H1 (cell line): ENCODE measurements around the gene NEURL1B. TPM values are rescaled to one million over a fixed set of nuclear protein-coding genes. Genes with fewer than 3 reads are reported as not detected.

ENCODE experiments used
- CTCF ChIA-PET: fragments of 300-600 bp; sonication (Branson Sonifier 250); formaldehyde crosslinking; loops from one replicate; lab custom pipeline; 2021; ENCODE audit not compliant: partially characterized antibody; lab: Charles Lee
- POLR2A ChIA-PET: fragments of 300-600 bp; sonication (Branson Sonifier 250); formaldehyde crosslinking; loops from one replicate; lab custom pipeline; 2021; ENCODE audit warnings: inconsistent platforms; ENCODE audit not compliant: partially characterized antibody; lab: Charles Lee
- DNase-seq, 2 experiments: peaks; one replicate each; pipeline versions ENCODE4 v3.0.0 to v3.0.0-alpha.2; 2010 to 2022; ENCODE audit warnings: low spot score in 2 of 2, low read depth in 1 of 2, mixed read lengths in 1 of 2
- FAIRE-seq: peaks from 2 replicates; lab custom pipeline; 2011; peaks lifted over from hg19 to GRCh38; lab: Jason Lieb, UNC
- H2AFZ ChIP-seq: 2 replicates; pipeline ENCODE4 v1.8.1; 2012; ENCODE audit warnings: low read length, inconsistent platforms
- H2AK5ac ChIP-seq: 2 replicates; pipeline ENCODE4 v1.6.1; 2013; ENCODE audit warnings: low read depth, low read length
- H2BK120ac ChIP-seq: replicated peaks from 2 replicates; pipeline ENCODE3; 2013; ENCODE audit warnings: low read depth, low read length, inconsistent platforms
- H2BK12ac ChIP-seq: 2 replicates; pipeline ENCODE4 v1.6.1; 2013; ENCODE audit warnings: low read depth, low read length
- H2BK15ac ChIP-seq: 2 replicates; pipeline ENCODE4 v1.6.1; 2013; ENCODE audit warnings: low read length
- H2BK20ac ChIP-seq: 2 replicates; pipeline ENCODE4 v1.6.1; 2013; ENCODE audit warnings: low read length
- H2BK5ac ChIP-seq: 2 replicates; pipeline ENCODE4 v1.6.1; 2013; ENCODE audit warnings: low read depth, low read length
- H3K14ac ChIP-seq: 2 replicates; pipeline ENCODE4 v1.6.1; 2013; ENCODE audit warnings: inconsistent platforms; ENCODE audit not compliant: insufficient read length
- H3K18ac ChIP-seq: 2 replicates; pipeline ENCODE4 v1.6.1; 2013; ENCODE audit warnings: low read length; ENCODE audit errors: extremely low read depth
- H3K23ac ChIP-seq: 2 replicates; pipeline ENCODE4 v1.6.1; 2013; ENCODE audit warnings: inconsistent platforms; ENCODE audit not compliant: insufficient read length
- H3K23me2 ChIP-seq: 2 replicates; pipeline ENCODE4 v1.6.1; 2013; ENCODE audit warnings: low read depth, low read length
- H3K27ac ChIP-seq: 2 replicates; pipeline ENCODE4 v1.6.1; 2011; ENCODE audit warnings: low read depth, low read length, inconsistent platforms
- H3K27me3 ChIP-seq, 4 experiments: replicated peaks in 1 of 4; 1 replicate in 1 of 4; 2 replicates in 3 of 4; pipeline versions ENCODE4 v1.6.1 to v1.8.1; 2011 to 2013; ENCODE audit warnings: low read length in 3 of 4, mild to moderate bottlenecking in 3 of 4, inconsistent platforms in 2 of 4, mixed read lengths in 2 of 4, moderate library complexity in 1 of 4; ENCODE audit not compliant: control insufficient read depth in 3 of 4, insufficient read depth in 3 of 4; ENCODE audit errors: extremely low read depth in 1 of 4
- H3K36me3 ChIP-seq, 4 experiments: 2 replicates each; pipeline versions ENCODE4 v1.6.1 to v1.8.1; 2011 to 2013; ENCODE audit warnings: mild to moderate bottlenecking in 4 of 4, low read length in 3 of 4, moderate library complexity in 2 of 4, control low read depth in 1 of 4, inconsistent platforms in 1 of 4; ENCODE audit not compliant: insufficient read depth in 4 of 4, control insufficient read depth in 2 of 4
- H3K4ac ChIP-seq: replicated peaks from 2 replicates; pipeline ENCODE3; 2013; ENCODE audit warnings: low read length, low read depth, mixed read lengths, inconsistent platforms; ENCODE audit not compliant: insufficient read length
- H3K4me1 ChIP-seq, 4 experiments: replicated peaks in 1 of 4; 1 replicate in 1 of 4; 2 replicates in 3 of 4; pipeline versions ENCODE4 v1.6.1 to v1.8.1; 2011 to 2013; ENCODE audit warnings: low read length in 3 of 4, inconsistent platforms in 2 of 4, mixed read lengths in 1 of 4; ENCODE audit not compliant: insufficient read depth in 4 of 4, control insufficient read depth in 3 of 4
- H3K4me2 ChIP-seq, 2 experiments: 2 replicates each; pipeline versions ENCODE4 v1.6.1 to v1.8.1; 2011 to 2013; ENCODE audit warnings: low read depth in 2 of 2, low read length in 2 of 2, control low read depth in 1 of 2, inconsistent platforms in 1 of 2, mild to moderate bottlenecking in 1 of 2; ENCODE audit not compliant: insufficient read depth in 1 of 2
- H3K4me3 ChIP-seq, 4 experiments: fragments of 200-600, 300-600 bp in 1 of 4; sonication (generic), shearing (Covaris generic), sonication (Bioruptor Twin) in 1 of 4; 2 replicates each; pipeline versions ENCODE4 v1.5.1 to v1.8.1; 2011 to 2016; ENCODE audit warnings: low read length in 4 of 4, low read depth in 3 of 4, control low read depth in 2 of 4, inconsistent platforms in 2 of 4, mild to moderate bottlenecking in 2 of 4, mixed read lengths in 1 of 4, moderate library complexity in 1 of 4; ENCODE audit not compliant: insufficient read depth in 2 of 4; ENCODE audit errors: extremely low read depth in 1 of 4
- H3K56ac ChIP-seq: replicated peaks from 2 replicates; pipeline ENCODE3; 2013; ENCODE audit warnings: low read depth, mild to moderate bottlenecking, mixed read lengths, low read length, inconsistent platforms; ENCODE audit not compliant: insufficient read length
- H3K79me1 ChIP-seq: 2 replicates; pipeline ENCODE4 v1.6.1; 2013; ENCODE audit warnings: low read depth, low read length, control low read depth
- H3K79me2 ChIP-seq, 2 experiments: 2 replicates each; pipeline versions ENCODE4 v1.6.1 to v1.8.1; 2012 to 2013; ENCODE audit warnings: low read length in 2 of 2, mild to moderate bottlenecking in 2 of 2, inconsistent platforms in 1 of 2; ENCODE audit not compliant: insufficient read depth in 2 of 2, control insufficient read depth in 1 of 2
- H3K9ac ChIP-seq, 4 experiments: replicated peaks in 1 of 4; 1 replicate in 1 of 4; 2 replicates in 3 of 4; pipeline versions ENCODE4 v1.6.1 to v1.8.1; 2011 to 2013; ENCODE audit warnings: low read depth in 3 of 4, low read length in 3 of 4, control low read depth in 2 of 4, mild to moderate bottlenecking in 2 of 4, moderate library complexity in 2 of 4, inconsistent platforms in 1 of 4; ENCODE audit errors: extremely low read depth in 1 of 4
- H3K9me3 ChIP-seq, 2 experiments: 2 replicates each; pipeline versions ENCODE4 v1.6.1 to v1.8.1; 2012 to 2013; ENCODE audit warnings: mild to moderate bottlenecking in 2 of 2, moderate library complexity in 2 of 2, control low read depth in 1 of 2, inconsistent platforms in 1 of 2, low read depth in 1 of 2, low read length in 1 of 2, mixed read lengths in 1 of 2; ENCODE audit not compliant: insufficient read depth in 2 of 2
- H4K20me1 ChIP-seq, 2 experiments: replicated peaks in 1 of 2; 2 replicates each; pipeline versions ENCODE3 to v1.8.1; 2011 to 2013; ENCODE audit warnings: inconsistent platforms in 2 of 2, low read length in 2 of 2, mild to moderate bottlenecking in 1 of 2; ENCODE audit not compliant: insufficient read depth in 2 of 2, control insufficient read depth in 1 of 2
- H4K5ac ChIP-seq: 2 replicates; pipeline ENCODE4 v1.6.1; 2013; ENCODE audit warnings: low read length, low read depth, mixed read lengths, inconsistent platforms; ENCODE audit not compliant: insufficient read length
- H4K8ac ChIP-seq: 2 replicates; pipeline ENCODE4 v1.8.0; 2013; ENCODE audit warnings: mild to moderate bottlenecking, moderate library complexity, low read length, inconsistent platforms; ENCODE audit not compliant: insufficient read depth; ENCODE audit errors: extremely low read depth
- H4K91ac ChIP-seq: replicated peaks from 2 replicates; pipeline ENCODE3; 2013; ENCODE audit warnings: low read length, mixed read lengths, inconsistent platforms; ENCODE audit not compliant: insufficient read length
- BRCA1 ChIP-seq: IDR thresholded peaks from 2 replicates; pipeline ENCODE4 v1.6.1; 2012; ENCODE audit warnings: low read depth, low read length, improper control_type of control experiment
- JUND ChIP-seq: IDR thresholded peaks from 2 replicates; pipeline ENCODE4 v1.6.1; 2011; ENCODE audit warnings: mild to moderate bottlenecking, improper control_type of control experiment, low read length
- MAFK ChIP-seq: IDR thresholded peaks from 2 replicates; pipeline ENCODE4 v1.6.1; 2012; ENCODE audit warnings: low read depth, mild to moderate bottlenecking, improper control_type of control experiment, low read length
- TCF12 ChIP-seq: IDR thresholded peaks from 2 replicates; pipeline ENCODE4 v1.6.1; 2011; ENCODE audit warnings: low read depth, mild to moderate bottlenecking, low read length
- WGBS, 2 experiments: shearing (Covaris generic) in 1 of 2; methylation state at CpG; one replicate each; pipeline versions ENCODE4 v1.1.6 to v1.1.7; 2013 to 2015; ENCODE audit warnings: low lambda C conversion rate in 2 of 2, mixed read lengths in 2 of 2, inconsistent platforms in 1 of 2, low coverage in 1 of 2, missing lambda C conversion rate in 1 of 2; ENCODE audit not compliant: insufficient replicate concordance in 2 of 2, insufficient coverage in 1 of 2, insufficient read length in 1 of 2; ENCODE audit errors: extremely low coverage in 1 of 2, missing lambda C conversion rate in 1 of 2; 5-methylcytosine and 5-hydroxymethylcytosine counted together
- polyA plus RNA-seq, 7 experiments: library from polyadenylated mRNA; depleted of rRNA in 3 of 7; stranded (reverse) in 5 of 7; unstranded in 2 of 7; fragments of >200 nt in 5 of 7; fragments of 200-250 nt in 2 of 7; gene quantifications; 1 replicate in 5 of 7; 2 replicates in 1 of 7; 4 replicates in 1 of 7; pipeline versions ENCODE4 v1.2.1 to v1.2.3, GENCODE V29; 2011 to 2013; ENCODE audit warnings: missing spikeins in 2 of 7, mixed read lengths in 2 of 7
- total RNA-seq: library from RNA; stranded (reverse); fragmentation: NEBNext Ultra II Directional; extraction: Animal tissue kit (Norgen Biotek cat#: 25700); gene quantifications from 2 replicates; pipeline ENCODE4 v1.2.1, GENCODE V29; 2021

NEURL1B gene
- total and polyA plus RNA-seq, 2 of the 8 experiments (the other 6 are each of a cell fraction or from before 2014, with no cell fraction given): 3.3 to 6.1 TPM

GRCh38 chr5:172595596-172596455 is 45.2 kb upstream of the NEURL1B start:
- H3K4ac ChIP-seq: no peak overlapping the region
- H2BK5ac ChIP-seq: no peak overlapping the region
- H4K5ac ChIP-seq: no peak overlapping the region
- no peaks in the 10 kb centered on the region; a peak in 2 of 7 replicates for H3K4me1 ChIP-seq
- no peak for DNase-seq
- no peak overlapping the region for H3K18ac ChIP-seq
- H3K27me3 ChIP-seq: peaks cover 0 to 2% (median 1%) of the 10 kb centered on the region in 4 experiments; a peak in 3 of 7 replicates
- FAIRE-seq: no peak
- no peak overlapping the region for H3K4me3 ChIP-seq
- H3K27ac ChIP-seq: no peak overlapping the region
- WGBS, 2 experiments: 88% methylated on average over 13 of the region's 14 CpGs; no CpG with 5 or more reads in 1 of the 2 experiments
- H3K23me2 ChIP-seq: peaks cover 9% of the 10 kb centered on the region; the same call in 1 of the 2 replicates
- H2AK5ac ChIP-seq: no peak overlapping the region
- H2BK120ac ChIP-seq: no peak overlapping the region
- no peak overlapping the region for H3K4me2 ChIP-seq
- H4K20me1 ChIP-seq: peaks cover 0 to 11% of the 10 kb centered on the region in 2 experiments
- H2AFZ ChIP-seq: no peak overlapping the region
- CTCF ChIA-PET: interaction anchor here (0.6 to 1.2 kb wide), 2 partner anchors 12 to 112 kb away, joined by 3 read pairs; no protein-coding TSS in a partner anchor
- no peak overlapping the region for H2BK20ac ChIP-seq
- no peak overlapping the region for H4K8ac ChIP-seq
- POLR2A ChIA-PET: interaction anchor here (0.6 to 1.2 kb wide), 2 partner anchors 9 to 583 kb away, joined by 3 to 4 read pairs; no protein-coding TSS in a partner anchor
- no peaks in the 10 kb centered on the region for H3K79me2 ChIP-seq
- no peak overlapping the region for H3K56ac ChIP-seq
- no peaks in the 10 kb centered on the region for H3K36me3 ChIP-seq
- no peaks in the 10 kb centered on the region; the same call in 1 of the 2 replicates for H3K79me1 ChIP-seq
- H2BK12ac ChIP-seq: no peak overlapping the region
- no peak overlapping the region for H4K91ac ChIP-seq
- H3K9me3 ChIP-seq: no peaks in the 10 kb centered on the region
- no peak overlapping the region for H3K9ac ChIP-seq
- H3K23ac ChIP-seq: no peak overlapping the region
- no peak overlapping the region for H2BK15ac ChIP-seq
- no peak overlapping the region for H3K14ac ChIP-seq
- TF ChIP-seq MAFK (peak; percentile 97), JUND (no peak), BRCA1 (no peak), TCF12 (no peak)
